B cell (primary cell): ENCODE measurements around the gene B3GLCT. TPM values are rescaled to one million over a fixed set of nuclear protein-coding genes. Genes with fewer than 3 reads are reported as not detected.

Source experiments
- ATAC-seq: fragments of 200-7000 bp; cut with Tn5 transposase; one replicate; pipeline ENCODE4 v1.10.0; 2021; ENCODE audit warnings: low read depth, mild to moderate bottlenecking, moderate number of reproducible peaks, moderate library complexity
- CTCF ChIA-PET: fragments of 350-600 bp; sonication (Branson Sonifier 250); formaldehyde crosslinking; loops from one replicate; lab custom pipeline; 2021; ENCODE audit warnings: antibody characterized with exemption, inconsistent platforms; lab: Charles Lee
- POLR2A ChIA-PET: fragments of 350-600 bp; sonication (Branson Sonifier 250); formaldehyde crosslinking; loops from one replicate; lab custom pipeline; 2021; ENCODE audit warnings: antibody characterized with exemption; lab: Charles Lee
- DNase-seq: peaks from one replicate; pipeline ENCODE4 v3.0.0; 2013
- H2AFZ ChIP-seq: 2 replicates; pipeline ENCODE4 v1.6.1; 2012; ENCODE audit warnings: mild to moderate bottlenecking, low read depth, low read length; ENCODE audit not compliant: insufficient read depth, poor library complexity, severe bottlenecking
- H3K27ac ChIP-seq, 2 donors: 1 replicate in 1 of 2; 2 replicates in 1 of 2; pipeline ENCODE4 v1.5.1; 2012 to 2013; ENCODE audit warnings: low read length in 2 of 2, mild to moderate bottlenecking in 2 of 2, moderate library complexity in 1 of 2
- H3K27me3 ChIP-seq, 4 experiments: fragments of 200-600 bp in 1 of 4; sonication (generic) in 1 of 4; replicated peaks in 1 of 4; 1 replicate in 2 of 4; 2 replicates in 2 of 4; pipeline versions ENCODE4 v1.6.1 to v1.7.0; 2013 to 2016; ENCODE audit warnings: low read length in 3 of 4, mild to moderate bottlenecking in 2 of 4, mixed read lengths in 1 of 4, moderate library complexity in 1 of 4; ENCODE audit not compliant: insufficient read depth in 4 of 4, control insufficient read depth in 3 of 4; ENCODE audit errors: control extremely low read depth in 1 of 4
- H3K36me3 ChIP-seq, 2 experiments: replicated peaks in 1 of 2; 1 replicate in 1 of 2; 2 replicates in 1 of 2; pipeline versions ENCODE4 v1.6.1 to v1.7.1; 2013; ENCODE audit warnings: low read length in 1 of 2; ENCODE audit not compliant: insufficient read depth in 2 of 2, control insufficient read depth in 1 of 2; ENCODE audit errors: control extremely low read depth in 1 of 2, extremely low read depth in 1 of 2
- H3K4me1 ChIP-seq, 2 donors: fragments of 200-600 bp in 1 of 2; sonication (generic) in 1 of 2; 1 replicate in 1 of 2; 2 replicates in 1 of 2; pipeline versions ENCODE4 v1.5.1 to v1.6.1; 2013 to 2017; ENCODE audit warnings: low read length in 2 of 2; ENCODE audit not compliant: control insufficient read depth in 2 of 2, insufficient read depth in 2 of 2
- H3K4me2 ChIP-seq: replicated peaks from 2 replicates; pipeline ENCODE3; 2012; ENCODE audit warnings: mild to moderate bottlenecking, low read depth, low read length; ENCODE audit not compliant: poor library complexity, severe bottlenecking
- H3K4me3 ChIP-seq, 5 experiments: fragments of 200-600 bp in 1 of 5; sonication (generic) in 1 of 5; 1 replicate in 3 of 5; 2 replicates in 2 of 5; pipeline versions ENCODE4 v1.5.1 to v1.7.0; 2011 to 2016; ENCODE audit warnings: low read length in 4 of 5, mild to moderate bottlenecking in 4 of 5, low read depth in 2 of 5, control low read depth in 1 of 5, moderate library complexity in 1 of 5; ENCODE audit not compliant: insufficient read depth in 1 of 5; ENCODE audit errors: control extremely low read depth in 1 of 5, extremely low read depth in 1 of 5
- H3K79me2 ChIP-seq: fragments of 200-600 bp; sonication (generic); one replicate; pipeline ENCODE4 v1.6.0; 2016; ENCODE audit warnings: low read length; ENCODE audit not compliant: control insufficient read depth, insufficient read depth
- H3K9ac ChIP-seq: fragments of 200-600 bp; sonication (generic); 2 replicates; pipeline ENCODE4 v1.6.1; 2017; ENCODE audit warnings: mild to moderate bottlenecking, low read length, moderate library complexity
- H3K9me3 ChIP-seq, 3 donors: one replicate each; pipeline versions ENCODE4 v1.6.1 to v1.7.1; 2013; ENCODE audit warnings: low read length in 2 of 3; ENCODE audit not compliant: control insufficient read depth in 2 of 3, insufficient read depth in 1 of 3; ENCODE audit errors: control extremely low read depth in 1 of 3
- H4K20me1 ChIP-seq: 2 replicates; pipeline ENCODE4 v1.6.0; 2012; ENCODE audit warnings: mild to moderate bottlenecking, low read length; ENCODE audit not compliant: insufficient read depth, control insufficient read depth, poor library complexity, severe bottlenecking
- H3K27ac Mint-ChIP-seq: one replicate; pipeline ENCODE4 v1.8.0; 2021; ENCODE audit warnings: mixed read lengths
- H3K27me3 Mint-ChIP-seq: one replicate; pipeline ENCODE4 v1.8.0; 2021; ENCODE audit warnings: mixed read lengths
- H3K4me1 Mint-ChIP-seq: one replicate; pipeline ENCODE4 v1.8.0; 2021; ENCODE audit warnings: mixed read lengths
- H3K4me3 Mint-ChIP-seq: one replicate; pipeline ENCODE4 v1.8.0; 2021; ENCODE audit warnings: mixed read lengths
- H3K9me3 Mint-ChIP-seq: one replicate; pipeline ENCODE4 v1.8.0; 2022; ENCODE audit warnings: mixed read lengths; ENCODE audit not compliant: insufficient read depth
- EZH2 ChIP-seq: IDR thresholded peaks from 2 replicates; pipeline ENCODE4 v1.6.1; 2012; ENCODE audit warnings: borderline replicate concordance, low read depth, mild to moderate bottlenecking, moderate library complexity, low read length; ENCODE audit not compliant: insufficient read depth, poor library complexity, severe bottlenecking
- WGBS: methylation state at CpG from one replicate; pipeline ENCODE4 v1.1.5; 2013; ENCODE audit warnings: missing lambda C conversion rate; ENCODE audit not compliant: insufficient coverage; 5-methylcytosine and 5-hydroxymethylcytosine counted together
- intact Hi-C: fragments of 100-400 bp; cut with micrococcal nuclease; formaldehyde crosslinking; loops from one replicate; pipeline ENCODE4 v1.10.0; 2022
- polyA plus RNA-seq: library from polyadenylated mRNA; depleted of rRNA; stranded (reverse); fragments of >200 nt; gene quantifications from 2 replicates; pipeline ENCODE4 v1.2.3, GENCODE V29; 2012
- total RNA-seq, 2 donors: library from RNA; stranded (reverse); fragments of 120-200 nt in 1 of 2; gene quantifications; 1 replicate in 1 of 2; 2 replicates in 1 of 2; pipeline versions ENCODE4 v1.2.3 to v1.2.4, GENCODE V29; 2013 to 2022
- TF ChIP-seq, protein P1 (sequence below): fragments of 200-600 bp; IDR thresholded peaks from one replicate; pipeline ENCODE4 v1.8.0; 2022; ENCODE audit warnings: antibody characterized with exemption, mild to moderate bottlenecking

The B3GLCT gene
- total and polyA plus RNA-seq, 2 donors (not counting 1 experiment from before 2014, with no cell fraction given) = 1.4 to 6.2 TPM

DNA sequence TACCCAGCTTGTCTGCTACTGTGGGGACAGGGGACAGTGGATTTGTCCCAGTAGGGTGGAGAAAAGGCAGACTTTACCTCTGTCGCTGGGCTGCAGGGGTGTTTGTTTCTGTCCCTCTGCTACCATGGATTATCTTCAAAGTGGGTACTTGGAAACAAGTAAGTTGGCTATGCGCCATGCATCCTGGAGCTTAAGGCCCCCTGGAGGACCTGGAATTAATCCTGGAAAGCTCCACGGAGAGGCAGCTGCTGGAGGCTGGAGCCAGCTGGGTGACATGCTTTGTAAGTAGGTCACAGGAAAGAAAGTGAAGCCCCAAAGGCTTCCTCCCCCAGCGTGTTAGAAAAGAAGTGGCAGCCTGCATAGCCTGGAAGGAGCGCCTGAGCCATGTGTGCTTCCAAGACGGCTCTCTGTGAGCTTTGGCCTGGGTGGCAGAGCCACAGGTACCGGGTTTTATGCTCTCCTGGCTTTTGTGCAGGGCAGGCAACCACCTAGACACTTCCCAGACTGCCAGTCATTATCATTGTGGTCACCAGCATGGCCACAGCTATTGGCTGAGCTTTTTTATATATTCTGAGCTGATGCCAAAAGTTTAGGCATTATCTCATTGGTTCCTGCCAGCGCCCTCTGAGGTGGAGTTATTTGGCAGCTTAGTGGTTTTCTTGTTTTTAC lies 9.5 kb downstream of the B3GLCT start:
- Histone ChIP-seq H3K79me2 (peaks cover 13% of the 10 kb centered on the region), H3K27ac (no peak overlapping the region), H3K27me3 (no peaks in the 10 kb centered on the region), H3K4me3 (no peak overlapping the region), H3K9ac (no peak overlapping the region), H4K20me1 (peaks cover 7% of the 10 kb centered on the region), H3K4me2 (no peak overlapping the region), H3K9me3 (no peaks in the 10 kb centered on the region), H3K36me3 (no peaks in the 10 kb centered on the region), H3K4me1 (no peaks in the 10 kb centered on the region), H2AFZ (no peak overlapping the region)
- no peaks in the 10 kb centered on the region for H3K27me3 Mint-ChIP-seq
- DNase-seq = no peak
- H3K9me3 Mint-ChIP-seq = no peaks in the 10 kb centered on the region
- ATAC-seq = no peak
- CTCF ChIA-PET = interaction anchor here (0.8 kb wide), 1 partner anchor 14 kb away, joined by 3 read pairs; no protein-coding TSS in a partner anchor
- no peaks in the 10 kb centered on the region for H3K4me1 Mint-ChIP-seq
- TF ChIP-seq, protein P1, sequence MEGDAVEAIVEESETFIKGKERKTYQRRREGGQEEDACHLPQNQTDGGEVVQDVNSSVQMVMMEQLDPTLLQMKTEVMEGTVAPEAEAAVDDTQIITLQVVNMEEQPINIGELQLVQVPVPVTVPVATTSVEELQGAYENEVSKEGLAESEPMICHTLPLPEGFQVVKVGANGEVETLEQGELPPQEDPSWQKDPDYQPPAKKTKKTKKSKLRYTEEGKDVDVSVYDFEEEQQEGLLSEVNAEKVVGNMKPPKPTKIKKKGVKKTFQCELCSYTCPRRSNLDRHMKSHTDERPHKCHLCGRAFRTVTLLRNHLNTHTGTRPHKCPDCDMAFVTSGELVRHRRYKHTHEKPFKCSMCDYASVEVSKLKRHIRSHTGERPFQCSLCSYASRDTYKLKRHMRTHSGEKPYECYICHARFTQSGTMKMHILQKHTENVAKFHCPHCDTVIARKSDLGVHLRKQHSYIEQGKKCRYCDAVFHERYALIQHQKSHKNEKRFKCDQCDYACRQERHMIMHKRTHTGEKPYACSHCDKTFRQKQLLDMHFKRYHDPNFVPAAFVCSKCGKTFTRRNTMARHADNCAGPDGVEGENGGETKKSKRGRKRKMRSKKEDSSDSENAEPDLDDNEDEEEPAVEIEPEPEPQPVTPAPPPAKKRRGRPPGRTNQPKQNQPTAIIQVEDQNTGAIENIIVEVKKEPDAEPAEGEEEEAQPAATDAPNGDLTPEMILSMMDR = no peak
- TF ChIP-seq EZH2 = no peak
- no peak overlapping the region for H3K27ac Mint-ChIP-seq
- no peak overlapping the region for H3K4me3 Mint-ChIP-seq
- POLR2A ChIA-PET = no interaction called here
- intact Hi-C loops = no loop called here
- WGBS = 53% methylated on average over 7 of the region's 8 CpGs

DNA sequence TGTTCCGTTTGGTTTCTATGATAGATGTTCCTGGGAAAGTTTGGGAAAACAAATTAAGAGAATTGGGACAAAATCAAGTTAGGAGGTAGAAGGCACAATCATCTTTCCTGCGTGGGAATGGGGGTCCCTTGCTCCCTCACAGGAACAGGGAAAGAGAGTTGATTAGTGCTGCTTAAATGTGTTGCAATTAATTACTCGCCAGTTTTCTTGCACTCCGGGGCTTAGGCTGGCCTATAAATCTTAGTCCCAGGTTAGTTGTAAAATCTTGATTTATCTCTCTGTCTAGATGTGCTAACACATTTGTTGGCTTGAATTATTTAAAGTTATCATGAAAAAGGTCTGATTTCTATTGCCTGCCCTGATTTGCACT lies 10.1 kb downstream of the B3GLCT start:
- H3K27me3 Mint-ChIP-seq = no peaks in the 10 kb centered on the region
- no peak for DNase-seq
- H3K27me3 ChIP-seq = no peaks in the 10 kb centered on the region
- no peak overlapping the region for H3K27ac Mint-ChIP-seq
- CTCF ChIA-PET = interaction anchor here (0.8 kb wide), 1 partner anchor 14 kb away, joined by 3 read pairs; no protein-coding TSS in a partner anchor
- no peaks in the 10 kb centered on the region for H3K9me3 Mint-ChIP-seq
- no peaks in the 10 kb centered on the region for H3K36me3 ChIP-seq
- H3K9me3 ChIP-seq = no peaks in the 10 kb centered on the region
- POLR2A ChIA-PET = no interaction called here
- ATAC-seq = no peak
- no peaks in the 10 kb centered on the region for H3K4me1 Mint-ChIP-seq
- TF ChIP-seq EZH2 = no peak
- TF ChIP-seq, protein P1 = no peak
- H4K20me1 ChIP-seq = peaks cover 7% of the 10 kb centered on the region
- no peak overlapping the region for H3K27ac ChIP-seq
- no peaks in the 10 kb centered on the region for H3K4me1 ChIP-seq
- no peak overlapping the region for H3K4me2 ChIP-seq
- 41% methylated on average over 3 of the region's 4 CpGs for WGBS
- H3K4me3 ChIP-seq = no peak overlapping the region
- H3K79me2 ChIP-seq = peaks cover 9% of the 10 kb centered on the region
- no peak overlapping the region for H3K4me3 Mint-ChIP-seq
- no peak overlapping the region for H3K9ac ChIP-seq
- intact Hi-C loops = no loop called here
- no peak overlapping the region for H2AFZ ChIP-seq
